ENCODE data around the gene ADGRB3.

ADGRB3 gene

GRCh38 chr6:69314531-69314930, 679.4 kb downstream of the ADGRB3 start:
- no peak for TF ChIP-seq CTCF (IDR thresholded peaks at IDR 0.05; ENCODE audit: low read depth, low read length)
- H3K4me3 ChIP-seq (ENCODE audit: low read depth, low read length), result no peak overlapping the region

GRCh38 chr6:69331886-69332285, 696.8 kb downstream of the ADGRB3 start:
- no peak for TF ChIP-seq CTCF (IDR thresholded peaks at IDR 0.05; ENCODE audit: low read depth, low read length)
- H3K4me3 ChIP-seq (ENCODE audit: low read depth, low read length), result no peak overlapping the region

- no peak for TF ChIP-seq CTCF (IDR thresholded peaks at IDR 0.05; ENCODE audit: low read depth, low read length)
- H3K4me3 ChIP-seq (ENCODE audit: low read depth, low read length), result no peak overlapping the region
Observed at GRCh38 chr6:69337311-69337710, 702.2 kb downstream of the ADGRB3 start.

GRCh38 chr6:69338431-69339162, 703.5 kb downstream of the ADGRB3 start:
- no peak overlapping the region for H3K4me3 ChIP-seq (ENCODE audit: low read depth, low read length)
- TF ChIP-seq CTCF (IDR thresholded peaks at IDR 0.05; ENCODE audit: low read depth, low read length), result no peak

- no peak overlapping the region for H3K4me3 ChIP-seq (ENCODE audit: low read depth, low read length)
- TF ChIP-seq CTCF (IDR thresholded peaks at IDR 0.05; ENCODE audit: low read depth, low read length), result no peak
Observed at GRCh38 chr6:69339163-69339550, 704.1 kb downstream of the ADGRB3 start.

GRCh38 chr6:69340196-69340595, 705.1 kb downstream of the ADGRB3 start:
- H3K4me3 ChIP-seq (ENCODE audit: low read depth, low read length), result no peak overlapping the region

More at GRCh38 chr6:69340196-69340595, 705.1 kb downstream of the ADGRB3 start:
- TF ChIP-seq CTCF (IDR thresholded peaks at IDR 0.05; ENCODE audit: low read depth, low read length), result no peak
